ENCODE data around the gene CPAMD8.
A peak's percentile ranks its signal among the peaks of the same experiment; 100 is the strongest.

Gene CPAMD8

DNA sequence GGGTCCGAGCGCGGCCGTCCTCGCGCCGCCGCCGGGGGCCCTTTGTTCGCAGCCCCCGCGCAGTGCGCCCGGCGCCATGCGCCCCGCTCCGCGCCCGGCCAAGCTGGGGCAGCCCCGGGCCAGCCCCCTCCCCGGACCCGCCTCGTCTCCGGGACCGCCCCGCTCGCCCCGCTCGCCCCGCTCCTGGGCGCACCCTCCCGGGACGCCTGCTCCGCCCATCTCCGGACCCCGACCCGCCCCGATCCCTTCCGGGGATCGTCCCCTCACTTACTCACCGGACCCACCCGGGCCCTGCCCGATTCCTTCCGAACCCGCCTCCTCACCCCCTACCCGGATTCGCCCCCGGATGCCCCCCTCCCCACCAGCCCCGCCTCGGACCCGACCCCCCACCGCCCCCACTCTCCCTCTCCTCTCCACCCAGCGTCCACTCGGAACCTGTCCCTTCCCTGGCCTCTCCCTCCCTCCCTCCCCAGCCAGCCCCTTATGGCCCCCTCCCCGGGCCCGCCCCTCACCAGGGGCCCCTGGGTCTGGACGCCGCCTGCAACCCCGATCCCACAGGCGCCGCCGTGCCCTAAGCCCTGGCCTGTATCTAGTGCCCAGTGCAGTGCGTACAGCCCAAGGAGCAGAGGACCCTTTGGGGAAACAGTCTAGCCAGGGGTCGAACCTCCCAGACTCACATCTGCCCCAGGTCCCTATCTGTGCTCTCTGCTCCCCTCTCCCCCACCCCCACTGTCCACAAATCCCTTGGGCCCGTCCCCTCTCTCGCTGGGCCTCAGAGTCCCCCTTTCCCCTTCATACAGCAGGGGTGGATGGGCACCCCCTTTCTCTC lies at the start of gene CPAMD8:
Gene CPAMD8 (minus strand): TSS at position 105 of the 829 bp plus-strand sequence. CDS start 168 bp downstream, outside the sequence.
- ATAC-seq = peak; percentile 38
- DNase-seq = peak; percentile 13

DNA sequence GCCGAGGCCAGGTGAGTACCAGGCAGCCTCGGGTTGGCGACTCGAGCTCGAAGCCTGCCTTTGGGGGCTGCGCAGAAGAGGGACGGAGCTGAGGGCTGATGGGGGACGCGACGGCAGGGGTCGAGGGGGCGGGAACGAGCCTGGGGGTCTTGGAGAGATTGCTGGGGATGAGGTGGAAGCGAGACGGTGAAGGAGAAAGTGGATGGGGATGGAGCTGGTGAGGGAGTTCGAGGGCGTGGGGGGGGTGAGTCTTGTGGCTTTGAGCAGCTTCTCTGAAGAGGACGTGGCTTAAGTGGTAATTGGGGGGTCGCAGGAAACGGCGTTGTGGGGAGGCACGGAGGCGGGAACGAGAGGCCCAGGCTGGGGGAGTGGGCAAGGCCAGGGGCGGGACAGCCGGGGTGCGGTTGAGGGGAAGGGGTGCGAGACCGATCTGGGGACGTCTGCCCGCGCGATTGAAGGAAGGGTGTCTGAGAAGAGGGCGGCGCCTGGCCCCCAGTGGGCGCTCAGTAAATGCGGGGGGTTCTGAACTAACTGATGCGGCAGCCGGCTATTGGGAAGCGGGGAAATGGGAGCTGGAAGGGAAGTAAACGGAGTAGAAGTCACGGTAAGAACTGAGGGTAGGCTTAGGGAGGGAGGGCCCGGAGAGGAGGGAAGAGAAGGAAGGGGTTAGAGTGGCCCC lies 49.4 kb upstream of the CPAMD8 start:
- DNase-seq = peak; percentile 61
- no peak for ATAC-seq

DNA sequence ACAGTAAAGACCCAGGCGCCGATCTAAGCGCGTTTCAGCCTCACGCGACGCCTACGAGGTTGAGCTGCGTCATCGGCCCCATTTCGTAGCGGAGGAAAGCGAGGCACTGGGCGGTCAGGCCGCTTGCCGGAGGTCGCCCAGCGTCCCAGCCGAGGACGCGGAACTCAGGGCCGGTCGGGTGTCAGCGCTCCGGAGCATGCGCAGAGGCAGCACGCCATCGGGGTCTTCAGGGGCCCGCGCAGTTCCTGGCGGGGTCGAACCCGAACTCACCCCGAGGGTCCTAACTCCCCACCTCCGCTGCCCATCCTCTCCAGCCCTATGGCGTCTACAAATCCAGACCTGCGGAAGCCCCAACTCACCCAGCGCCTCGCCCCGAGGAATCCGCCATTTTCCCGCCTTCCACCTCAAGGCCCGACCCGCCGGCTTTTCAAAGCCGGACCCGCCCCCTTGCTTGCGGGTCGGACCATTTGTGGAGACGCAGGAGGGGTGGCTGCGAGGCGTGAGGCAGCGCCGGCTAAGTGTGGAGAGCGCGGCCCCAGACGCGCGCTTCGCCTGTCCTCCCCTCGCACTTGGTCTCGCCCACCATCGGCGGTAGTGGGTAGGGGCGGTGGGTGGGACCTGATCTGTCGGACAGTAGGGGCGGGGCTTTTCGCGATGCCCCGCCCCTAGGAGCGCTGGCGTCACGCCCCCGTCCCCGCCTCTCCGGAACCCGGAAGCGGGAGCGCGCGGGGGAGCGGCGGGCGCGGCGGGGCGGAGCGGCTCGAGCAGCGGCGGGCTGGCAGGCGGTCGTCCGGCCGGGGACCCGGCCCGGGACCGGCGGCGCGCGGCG lies 48.6 kb upstream of the CPAMD8 start, which contains the start of the genes HAUS8 and MYO9B:
Gene HAUS8 (minus strand): TSS at position 418 of the 829 bp plus-strand sequence. CDS start 30 bp downstream, at position 388.
Gene MYO9B (plus strand): TSS at position 743 of the 829 bp plus-strand sequence. CDS start 25,941 bp downstream, outside the sequence.
- peak; percentile 89 for ATAC-seq
- DNase-seq = peak; percentile 99

DNA sequence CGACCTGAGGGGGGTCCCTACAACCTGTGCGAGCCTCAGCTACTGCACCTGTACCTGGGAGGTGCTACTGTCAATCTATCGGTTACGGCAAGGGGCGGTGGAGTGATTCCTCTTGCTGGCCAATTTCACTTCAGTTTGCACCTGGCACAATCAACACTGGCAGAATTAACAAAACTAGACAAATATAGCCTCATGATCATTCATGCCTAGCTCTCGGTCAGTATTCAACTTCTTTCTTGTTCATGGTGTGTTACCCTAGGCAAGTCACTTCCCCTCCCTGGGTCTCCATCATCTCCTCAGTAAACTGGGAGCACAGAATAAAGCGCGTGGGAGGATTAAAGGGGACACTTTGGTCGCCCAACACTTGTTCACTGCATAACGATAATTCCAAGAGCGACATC lies 48.0 kb upstream of the CPAMD8 start:
- ATAC-seq (no peak), DNase-seq (no peak)

DNA sequence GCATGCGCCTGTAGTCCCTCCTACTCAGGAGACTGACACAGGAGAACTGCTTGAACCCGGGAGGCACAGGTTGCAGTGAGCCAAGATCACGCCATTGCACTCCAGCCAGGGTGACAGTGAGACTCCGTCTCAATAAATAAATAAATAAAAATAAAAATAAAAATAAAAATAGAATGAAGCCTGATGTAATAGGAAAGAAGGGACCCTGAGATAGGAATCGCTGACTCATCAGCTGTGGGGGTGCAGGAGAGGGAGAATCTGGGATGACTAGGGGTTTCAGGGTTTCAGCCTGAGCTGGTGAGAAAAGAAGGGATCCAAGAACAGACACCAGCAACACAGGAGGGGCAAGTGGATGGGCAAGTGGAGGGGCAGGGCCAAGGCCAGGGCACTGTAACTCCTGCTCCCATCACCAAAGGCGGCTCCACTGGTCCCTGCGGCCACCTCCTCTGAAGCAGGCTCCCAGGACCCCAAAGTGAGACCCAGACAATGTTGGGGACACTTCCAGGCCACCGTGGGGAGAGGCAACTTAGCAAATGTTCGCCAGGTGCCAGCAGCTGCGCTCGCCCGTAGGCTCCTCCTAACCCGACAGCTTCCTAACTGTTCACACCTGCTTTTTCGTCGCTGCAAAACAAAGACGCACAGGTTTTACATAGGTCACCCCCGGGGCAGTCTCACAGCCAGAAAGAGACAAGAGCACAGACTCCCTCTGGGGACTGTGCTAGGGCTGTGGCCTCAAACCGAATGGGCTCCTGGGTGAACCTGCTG lies 47.4 kb upstream of the CPAMD8 start:
- DNase-seq (no peak), ATAC-seq (no peak)

DNA sequence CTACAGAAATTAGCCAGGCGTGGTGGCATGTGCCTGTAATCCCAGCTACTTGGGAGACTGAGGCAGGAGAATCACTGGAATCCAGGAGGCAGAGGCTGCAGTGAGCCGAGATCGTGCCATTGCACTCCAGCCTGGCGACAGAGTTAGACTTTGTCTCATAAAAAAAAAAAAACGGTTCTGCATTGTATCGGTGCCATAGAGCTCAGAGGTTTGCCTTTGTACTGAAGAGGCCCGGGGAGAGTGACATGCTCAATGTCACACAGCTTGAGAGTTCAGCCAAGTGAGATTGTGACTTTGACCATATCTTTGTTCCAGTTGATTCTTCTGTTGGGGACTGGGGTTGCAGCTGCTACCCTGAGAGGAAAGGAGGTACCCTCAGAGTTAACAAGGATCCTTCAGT lies 44.3 kb upstream of the CPAMD8 start:
- ATAC-seq (no peak), DNase-seq (no peak)

DNA sequence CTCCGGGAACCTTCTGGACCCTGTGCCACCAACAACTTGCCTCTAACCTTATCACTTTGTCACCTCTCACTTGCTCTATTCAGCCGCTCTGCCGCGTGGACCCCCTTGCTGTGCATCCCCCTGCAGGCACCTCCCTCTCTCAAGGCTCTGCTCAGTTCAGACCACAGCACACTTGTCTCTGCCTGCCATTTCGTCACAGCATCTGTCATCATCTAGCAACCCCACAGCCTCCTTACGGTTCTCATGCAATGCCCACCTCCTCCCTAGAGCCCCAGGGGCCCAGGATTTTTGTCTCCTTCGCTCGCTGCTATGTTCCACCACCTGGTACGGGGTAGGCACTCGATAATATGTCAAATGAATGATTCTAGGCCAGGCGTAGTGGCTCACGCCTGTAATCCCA lies 43.8 kb upstream of the CPAMD8 start:
- ATAC-seq = no peak
- DNase-seq = no peak

DNA sequence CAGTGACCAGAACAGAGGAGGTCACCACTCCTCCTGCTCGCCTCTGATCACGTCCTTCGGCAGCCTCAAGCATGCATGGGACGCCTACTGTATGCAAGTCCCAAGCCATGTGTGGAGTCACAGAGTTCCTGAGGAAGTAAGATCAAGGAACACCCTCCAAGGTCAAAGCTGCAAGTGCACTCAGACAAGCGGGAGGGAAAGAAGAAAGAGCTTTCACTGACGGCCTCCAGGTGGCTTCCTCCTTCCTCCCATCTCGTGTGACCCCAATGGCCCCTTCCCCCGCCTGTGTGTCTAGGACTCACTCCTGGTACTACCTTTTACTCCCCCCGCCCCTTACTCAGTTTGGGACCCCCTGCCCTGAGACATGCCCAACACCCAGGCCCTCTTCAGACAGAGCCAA lies 42.6 kb upstream of the CPAMD8 start:
- DNase-seq (no peak), ATAC-seq (no peak)

DNA sequence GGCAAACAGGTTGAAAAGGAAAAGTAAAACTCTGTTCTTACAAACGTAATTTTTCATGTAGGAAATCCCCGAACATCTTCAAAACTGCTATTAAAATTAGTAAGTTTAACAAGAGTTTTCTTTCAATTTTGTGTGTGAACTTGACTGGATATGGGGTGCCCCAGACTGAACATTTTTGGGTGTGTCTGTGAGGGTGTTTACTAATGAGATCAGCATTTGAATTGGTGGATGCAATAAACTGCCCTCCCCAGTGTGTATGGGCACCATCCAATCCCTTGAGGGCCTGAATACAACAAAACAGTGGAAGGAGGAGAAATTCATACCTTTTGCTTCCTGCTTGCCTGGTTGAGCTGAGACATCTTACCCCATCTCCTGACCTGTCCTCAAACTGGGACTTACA lies 36.8 kb upstream of the CPAMD8 start:
- ATAC-seq (no peak), DNase-seq (no peak)

DNA sequence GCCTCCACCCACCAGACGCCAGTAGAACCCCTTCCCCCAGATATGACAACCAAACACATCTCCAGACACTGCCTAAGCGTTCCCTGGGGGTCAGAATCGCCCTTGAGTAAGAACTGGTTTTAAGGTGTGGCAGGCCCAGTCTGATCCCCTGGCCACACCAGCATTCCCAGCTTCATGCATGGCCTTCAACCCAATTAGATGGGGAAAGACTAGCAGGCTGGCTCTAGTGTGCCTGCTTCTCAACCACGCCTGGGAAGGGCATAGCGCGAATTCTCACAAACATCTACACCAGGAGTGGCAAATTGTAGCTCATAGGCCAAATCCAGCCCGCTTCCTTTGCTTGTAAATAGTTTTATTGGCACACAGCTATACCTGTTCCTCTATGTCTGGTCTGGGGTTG lies 35.1 kb upstream of the CPAMD8 start:
- no peak for ATAC-seq

DNA sequence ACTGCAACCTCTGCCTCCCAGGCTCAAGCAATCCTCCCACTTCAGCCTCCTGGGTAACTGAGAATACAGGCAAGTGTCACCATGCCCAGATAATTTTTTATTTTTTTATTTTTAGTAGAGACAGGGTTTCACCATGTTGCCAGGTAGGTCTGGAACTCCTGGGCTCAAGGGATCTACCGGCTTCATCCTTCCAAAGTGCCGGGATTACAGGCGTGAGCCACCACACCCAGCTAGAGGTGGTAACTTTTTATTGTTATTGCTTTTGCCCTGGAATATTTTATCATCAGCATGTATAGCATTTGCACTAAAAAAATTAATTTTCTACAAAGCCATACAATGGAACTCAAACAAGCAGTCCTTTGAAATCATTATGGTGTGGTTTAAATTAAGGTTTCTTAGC lies 34.6 kb upstream of the CPAMD8 start:
- DNase-seq (no peak), ATAC-seq (no peak)

More for the DNA sequence above, 35.1 kb upstream of the CPAMD8 start:
- DNase-seq = no peak

DNA sequence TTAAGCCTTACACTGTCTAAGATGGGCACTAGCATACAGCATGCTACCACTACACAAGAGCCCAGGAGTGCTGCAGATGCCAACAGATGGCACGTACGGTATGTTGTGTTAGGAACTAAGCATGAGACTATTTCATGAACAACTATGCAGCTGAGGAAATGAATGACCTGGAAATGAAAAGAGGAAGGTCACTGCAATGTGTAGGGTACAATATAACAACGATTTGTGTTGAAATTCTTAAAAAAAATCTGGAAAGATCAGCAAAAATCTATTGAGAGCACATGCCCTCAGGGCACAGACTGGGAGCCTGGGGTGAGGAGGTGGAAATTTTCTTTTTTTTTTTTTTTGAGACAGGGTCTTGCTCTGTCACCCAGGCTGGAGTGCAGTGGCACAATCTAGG lies 34.2 kb upstream of the CPAMD8 start:
- ATAC-seq (no peak), DNase-seq (no peak)

DNA sequence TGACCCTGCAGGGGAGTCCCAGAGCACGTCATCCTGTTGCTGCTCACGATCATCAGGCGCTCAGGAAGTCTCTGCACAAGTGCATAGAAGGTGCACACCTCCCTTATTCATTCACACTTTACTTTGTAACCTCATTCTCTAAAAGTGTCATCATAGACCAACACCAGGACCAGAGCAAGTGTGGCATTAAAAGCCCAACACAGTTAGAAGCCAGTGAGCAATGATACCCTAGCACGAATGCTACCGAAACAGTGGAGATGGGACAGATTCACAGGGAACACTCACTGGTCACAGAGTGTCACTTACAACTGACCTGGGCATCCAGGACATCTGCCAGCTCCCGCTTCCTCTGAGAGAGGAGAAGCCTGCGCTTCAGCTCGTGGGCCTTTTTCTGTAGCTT lies 31.6 kb upstream of the CPAMD8 start:
- ATAC-seq = no peak
- no peak for DNase-seq

DNA sequence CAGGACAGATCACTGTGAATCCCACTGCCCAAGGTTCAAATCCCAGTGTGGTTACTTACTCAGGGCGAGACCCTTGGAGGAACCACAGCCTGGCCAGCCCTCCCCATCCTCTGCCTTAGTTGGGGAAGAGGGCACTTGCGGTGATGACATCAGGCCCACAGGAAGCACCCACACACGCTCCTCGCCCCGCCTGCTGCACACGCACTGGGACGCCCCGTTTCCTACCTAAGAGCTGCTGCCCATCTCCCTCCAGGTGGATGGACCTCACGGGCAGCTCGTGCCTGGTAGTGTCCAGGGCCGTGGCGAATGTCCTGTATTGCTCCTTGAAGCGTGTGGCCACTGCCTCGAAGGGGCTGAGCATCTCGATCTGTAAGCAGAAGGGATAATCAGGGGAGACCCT lies 29.0 kb upstream of the CPAMD8 start:
- DNase-seq = no peak
- ATAC-seq = no peak

DNA sequence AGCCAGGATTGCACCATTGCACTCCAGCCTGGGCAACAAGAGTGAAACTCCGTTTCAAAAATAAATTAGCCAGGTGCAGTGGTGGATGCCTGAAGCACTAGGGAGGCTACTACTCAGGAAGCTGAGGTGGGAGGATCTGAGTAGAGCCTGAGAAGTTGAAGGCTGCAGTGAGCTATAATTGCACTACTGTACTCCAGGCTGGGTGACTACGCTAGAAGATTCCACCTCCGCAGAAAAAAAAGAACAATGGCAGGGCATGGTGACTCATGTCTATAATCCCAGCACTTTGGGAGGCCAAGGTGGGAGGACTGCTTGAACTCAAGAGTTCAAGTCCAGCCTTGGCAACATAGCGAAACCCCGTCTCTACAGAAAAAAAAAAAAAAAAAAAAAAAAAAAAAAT lies 28.1 kb upstream of the CPAMD8 start:
- no peak for ATAC-seq
- DNase-seq = no peak

DNA sequence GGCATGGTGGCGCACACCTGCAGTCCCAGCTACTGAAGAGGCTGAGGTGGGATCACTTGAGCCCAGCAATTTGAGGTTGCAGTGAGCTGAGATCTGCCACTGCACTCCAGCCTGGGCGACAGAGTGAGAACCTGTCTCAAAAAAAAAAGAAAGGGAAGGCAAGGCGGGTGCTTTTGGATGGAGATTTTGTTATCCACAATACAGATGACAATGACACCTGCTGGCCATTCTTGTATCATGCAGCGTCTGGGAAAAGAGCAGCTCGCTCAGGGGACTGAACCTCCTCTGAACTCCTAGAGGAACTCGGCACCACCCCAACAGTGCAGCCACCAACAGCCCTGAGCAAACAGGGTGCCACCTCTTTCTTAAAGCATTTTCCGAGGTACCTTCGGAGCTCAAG lies 25.8 kb upstream of the CPAMD8 start:
- no peak for ATAC-seq
- no peak for DNase-seq

DNA sequence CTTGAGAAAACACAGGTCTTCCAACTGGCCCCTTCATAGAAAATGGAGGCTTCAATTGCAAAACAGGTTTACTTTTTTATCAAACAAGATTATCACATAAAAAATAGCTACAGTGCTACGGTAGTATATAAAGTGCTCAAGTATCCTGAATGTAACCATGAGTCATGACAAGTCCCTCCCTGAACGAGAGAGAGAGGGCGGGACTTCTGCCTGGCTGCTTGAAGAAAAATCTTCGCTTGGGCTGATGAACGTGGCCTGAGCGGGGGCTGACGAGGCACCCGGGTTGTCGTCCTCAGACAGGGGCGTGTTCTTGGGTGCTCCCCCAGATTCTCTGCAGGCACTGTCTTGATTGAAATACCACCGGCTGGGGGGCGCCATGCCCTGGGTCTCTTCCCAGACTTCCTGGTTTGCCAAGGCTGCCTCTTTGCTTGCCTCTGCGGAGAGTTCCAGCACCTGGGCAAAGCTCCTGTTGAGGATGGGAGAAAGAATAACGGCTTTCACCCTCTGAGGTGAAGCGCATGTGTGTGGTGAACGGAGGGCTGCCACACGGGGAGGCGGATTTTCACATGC lies 23.2 kb upstream of the CPAMD8 start:
- DNase-seq (no peak), ATAC-seq (no peak)

DNA sequence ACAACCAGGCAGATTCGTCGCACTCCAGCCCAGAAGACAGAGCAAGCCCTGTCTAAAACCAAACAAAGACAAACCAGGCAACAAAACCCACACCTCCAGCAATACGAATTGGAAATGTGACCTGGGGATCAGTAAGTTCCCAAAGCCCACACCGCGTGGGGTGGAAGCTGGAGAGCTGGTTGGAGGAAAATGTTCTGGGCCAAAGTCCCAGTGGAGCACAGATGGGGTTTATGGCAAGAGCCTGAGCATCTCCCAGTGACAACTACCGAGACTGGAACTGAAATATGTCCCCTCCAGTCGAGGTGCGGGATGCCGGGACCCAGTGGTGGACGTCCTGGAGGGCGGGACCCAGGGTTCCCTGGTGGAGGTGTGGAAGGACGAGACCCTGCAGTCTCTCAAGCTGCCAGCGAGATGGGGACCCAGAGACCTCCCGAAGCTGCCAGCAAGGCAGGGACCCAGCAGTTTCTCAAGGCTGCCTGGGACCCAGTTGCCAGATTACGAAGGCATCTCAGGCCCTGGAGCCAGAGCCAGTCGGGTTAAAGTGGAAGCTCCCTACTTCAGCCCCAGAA lies 22.4 kb upstream of the CPAMD8 start:
- DNase-seq = no peak
- no peak for ATAC-seq

DNA sequence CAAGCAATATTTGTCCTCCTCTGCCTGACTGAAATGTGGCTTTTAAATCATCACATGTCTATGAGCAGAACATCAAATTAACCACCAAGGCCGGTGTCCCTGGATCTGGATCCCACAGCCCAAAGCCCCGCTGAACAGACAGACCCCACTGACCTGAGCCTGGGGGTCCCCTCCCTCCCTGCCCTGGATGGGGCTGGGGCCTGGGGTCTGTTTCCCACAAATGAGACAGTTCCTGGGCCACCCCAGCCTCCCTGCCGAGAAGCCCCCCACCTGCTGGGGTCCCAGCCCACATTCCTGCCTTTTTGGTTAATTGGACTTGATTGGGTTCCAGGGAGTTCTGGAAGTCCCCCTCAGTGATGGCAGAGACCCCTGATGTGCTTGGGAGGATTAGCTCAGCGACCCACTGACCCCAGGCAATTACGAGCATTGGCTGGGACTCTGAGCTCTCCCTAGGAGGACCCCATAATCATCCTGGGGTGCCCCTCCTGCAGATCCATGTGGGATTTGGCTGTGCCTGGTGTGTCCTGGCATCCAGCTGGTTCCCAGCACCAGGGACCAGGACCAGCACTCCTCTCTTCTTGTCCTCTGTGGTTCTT lies 19.4 kb upstream of the CPAMD8 start:
- ATAC-seq (no peak), DNase-seq (no peak)

DNA sequence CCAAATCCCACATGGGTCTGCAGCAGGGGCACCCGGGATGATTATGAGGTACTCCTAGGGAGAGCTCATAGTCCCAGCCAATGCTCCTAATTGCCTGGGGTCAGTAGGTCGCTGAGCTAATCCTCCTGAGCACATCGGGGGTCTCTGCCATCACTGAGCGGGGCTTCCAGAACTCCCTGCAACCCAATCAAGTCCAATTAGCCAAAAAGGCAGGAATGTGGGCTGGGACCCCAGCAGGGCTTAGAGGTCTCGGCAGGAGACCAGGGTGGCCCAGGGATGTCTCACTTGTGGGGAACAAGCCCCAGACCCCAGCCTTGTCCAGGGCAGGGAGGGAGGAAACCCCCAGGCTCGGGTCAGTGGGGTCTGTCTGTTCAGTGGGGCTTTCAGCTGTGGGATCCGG lies 17.1 kb upstream of the CPAMD8 start:
- no peak for ATAC-seq
- DNase-seq = no peak

DNA sequence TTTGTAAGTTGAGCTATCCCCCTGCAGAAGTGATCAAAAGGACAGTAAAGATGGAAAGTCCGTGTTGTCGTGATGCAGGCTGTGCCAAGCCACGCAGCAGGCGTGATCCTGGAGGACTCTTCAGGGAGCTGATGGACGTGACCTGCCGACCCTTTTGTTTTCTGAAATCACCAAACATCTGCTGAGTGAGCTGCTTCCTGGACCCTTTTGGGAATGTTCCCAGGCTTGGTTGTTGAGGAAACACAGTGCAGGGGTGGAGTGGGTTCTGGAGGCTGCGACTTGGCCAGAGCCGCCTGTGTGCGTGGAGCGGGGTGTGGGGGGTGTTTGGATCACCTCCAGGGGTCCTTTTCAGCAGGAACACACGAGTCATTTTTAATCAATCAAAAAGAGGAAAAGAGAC lies 15.4 kb upstream of the CPAMD8 start:
- ATAC-seq (no peak), DNase-seq (no peak)

Measured in stimulated activated naive CD8-positive, alpha-beta T cell treated with anti-CD3 and anti-CD28 coated beads, Interleukin-15, Interleukin-2, amounts not matched to agents 100 U/mL and 50 U/mL, for 24 hours (primary cell).